D341Med (cell line): ENCODE data around the gene POLR2L.
A peak's percentile ranks its signal among the peaks of the same experiment; 100 is the strongest.

Experiments
- DNase-seq: peaks from one replicate; pipeline ENCODE4 v3.0.0; 2012; ENCODE audit warnings: low spot score

The POLR2L gene

GRCh38 chr11:810040-810567 lies 32.2 kb downstream of the POLR2L start:
- DNase-seq = no peak

DNA sequence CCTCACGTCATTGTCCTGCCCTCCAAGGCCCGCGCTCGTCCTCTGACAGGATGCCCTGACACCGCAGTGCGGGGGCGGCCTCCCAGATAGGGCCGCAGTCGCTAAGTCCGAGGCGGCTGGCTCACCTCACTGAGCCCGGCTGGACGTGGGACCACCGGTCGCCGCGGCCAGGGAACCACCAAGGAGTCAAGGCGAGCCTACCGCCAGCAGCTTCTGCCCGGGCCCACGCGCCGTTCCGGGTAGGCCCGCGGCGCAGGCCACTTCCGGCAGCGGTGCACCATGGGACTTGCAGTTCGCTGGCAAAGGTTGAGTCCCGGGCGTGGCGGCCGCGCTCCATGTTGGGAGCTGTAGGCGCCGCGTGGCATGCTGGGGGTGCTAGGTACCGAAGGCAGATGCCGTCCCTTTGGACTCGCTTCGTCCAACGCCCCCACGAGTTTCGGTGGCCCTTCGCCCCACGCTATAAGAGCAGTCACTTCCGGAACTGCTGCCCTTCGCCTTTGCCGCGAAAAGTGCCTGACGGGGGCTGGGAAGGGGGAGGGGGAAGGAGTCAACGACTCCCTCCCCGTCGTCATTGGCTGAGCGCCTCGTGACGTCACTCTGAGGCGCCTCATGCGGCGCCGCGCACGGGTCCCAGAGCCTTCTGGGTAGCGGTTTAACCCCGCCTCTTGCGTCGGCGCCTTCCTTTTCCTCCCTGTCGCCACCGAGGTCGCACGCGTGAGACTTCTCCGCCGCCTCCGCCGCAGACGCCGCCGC lies 32.9 kb downstream of the POLR2L start, which contains the start of gene RPLP2:
Gene RPLP2 (plus strand): TSS at position 681 of the 753 bp plus-strand sequence. CDS start 268 bp downstream, outside the sequence.
- peak; percentile 93 for DNase-seq

DNA sequence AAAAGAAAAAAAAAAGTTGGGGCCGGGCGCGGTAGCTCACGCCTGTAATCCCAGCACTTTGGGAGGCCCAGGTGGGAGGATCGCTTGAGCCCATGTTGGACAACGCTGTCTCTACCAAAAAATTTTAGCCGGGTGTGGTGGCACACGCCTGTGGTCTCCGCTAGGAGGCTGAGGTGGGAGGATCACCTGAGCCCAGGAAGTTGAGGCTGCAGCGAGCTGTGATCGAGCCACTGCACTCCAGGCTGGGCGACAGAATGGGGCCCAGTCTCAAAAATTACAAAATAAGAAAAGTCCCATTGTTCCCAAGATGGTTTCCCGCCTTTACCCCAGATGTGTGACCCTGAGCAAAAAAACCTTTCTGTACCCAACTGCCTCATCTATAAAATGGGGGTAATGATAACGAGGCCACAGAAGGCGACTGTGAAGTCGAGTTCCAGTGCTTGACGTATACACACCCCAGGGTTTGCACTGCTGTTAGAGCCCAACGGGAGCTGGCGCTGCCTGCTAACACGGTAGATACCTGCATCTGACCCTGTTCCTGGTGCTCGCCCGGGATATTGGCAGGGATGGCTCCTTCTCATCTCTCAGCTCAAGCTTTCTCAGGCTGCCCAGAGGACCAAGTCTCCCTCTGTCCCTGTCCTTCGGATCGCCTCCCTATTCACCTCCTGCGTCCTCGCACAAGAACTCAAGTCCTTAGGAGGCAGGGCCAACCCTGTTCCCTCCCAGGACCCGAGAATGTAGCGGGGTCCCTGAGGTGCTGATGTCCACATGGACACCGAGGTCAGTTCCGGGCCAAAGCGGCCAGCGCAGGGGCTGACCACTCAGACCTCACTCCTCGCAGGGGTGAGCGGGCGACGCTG lies 33.7 kb downstream of the POLR2L start:
- no peak for DNase-seq

DNA sequence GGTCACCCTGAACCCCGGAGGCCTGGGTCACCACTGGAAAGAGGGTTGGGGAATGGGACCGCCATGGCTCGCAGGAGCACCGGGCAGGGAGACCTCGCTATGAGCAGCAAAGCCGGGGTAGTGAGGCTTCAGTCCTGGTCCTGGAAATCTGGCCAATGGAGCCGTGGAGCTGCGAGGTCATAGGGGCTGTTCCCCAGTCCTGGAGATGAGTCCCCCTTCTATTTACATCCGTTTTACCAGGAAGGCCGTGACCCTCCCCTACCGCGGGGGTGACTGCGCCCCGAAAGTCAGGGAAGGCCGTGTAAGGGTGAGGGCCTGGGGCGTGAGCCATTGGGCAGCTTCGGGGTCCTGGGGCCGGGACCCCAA lies 37.7 kb downstream of the POLR2L start:
- DNase-seq = no peak

DNA sequence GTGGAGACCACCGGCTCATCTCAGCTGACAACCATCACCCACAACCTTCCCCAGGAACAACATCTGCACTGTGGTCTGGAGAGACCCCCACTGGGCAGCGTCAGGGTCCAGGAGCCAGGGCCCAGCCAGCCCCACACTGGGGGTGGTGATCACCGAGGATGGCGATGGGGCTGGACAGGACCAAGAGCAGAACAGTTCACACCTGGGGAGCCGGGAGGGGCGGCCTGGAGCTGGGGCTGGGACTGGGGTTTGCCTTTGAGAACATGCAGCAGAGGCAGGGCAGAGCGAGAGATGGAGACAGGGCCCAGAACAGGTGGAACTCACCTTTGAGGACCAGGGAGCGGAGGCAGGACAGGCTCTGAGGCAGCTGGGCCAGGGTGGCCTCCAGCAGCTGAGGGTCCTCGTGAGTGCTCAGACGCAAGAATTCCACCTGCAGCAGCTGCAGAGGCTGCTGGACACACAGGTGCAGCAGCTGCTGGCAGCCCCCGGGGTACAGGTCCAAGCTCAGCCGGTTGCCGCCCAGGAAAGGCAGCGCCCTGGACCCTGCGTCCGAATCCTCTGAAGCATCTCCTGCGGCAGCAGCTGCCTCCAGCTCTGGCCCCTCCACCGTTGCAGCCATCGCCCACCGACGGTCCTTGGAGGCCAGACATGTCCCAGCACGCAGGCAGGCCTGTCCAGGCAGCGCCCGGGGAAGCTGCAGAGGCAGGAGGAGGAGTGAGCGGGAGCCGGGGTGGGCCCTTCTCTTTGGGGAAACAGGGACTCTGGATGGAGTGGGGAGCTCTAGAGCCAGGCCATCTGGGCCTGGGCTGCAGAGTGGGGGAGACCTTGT lies 38.3 kb downstream of the POLR2L start:
- DNase-seq = no peak

- DNase-seq = no peak
Observed at GRCh38 chr11:803467-803742, 38.9 kb downstream of the POLR2L start.

- DNase-seq = no peak
Observed at GRCh38 chr11:802693-803466, 39.4 kb downstream of the POLR2L start.

DNA sequence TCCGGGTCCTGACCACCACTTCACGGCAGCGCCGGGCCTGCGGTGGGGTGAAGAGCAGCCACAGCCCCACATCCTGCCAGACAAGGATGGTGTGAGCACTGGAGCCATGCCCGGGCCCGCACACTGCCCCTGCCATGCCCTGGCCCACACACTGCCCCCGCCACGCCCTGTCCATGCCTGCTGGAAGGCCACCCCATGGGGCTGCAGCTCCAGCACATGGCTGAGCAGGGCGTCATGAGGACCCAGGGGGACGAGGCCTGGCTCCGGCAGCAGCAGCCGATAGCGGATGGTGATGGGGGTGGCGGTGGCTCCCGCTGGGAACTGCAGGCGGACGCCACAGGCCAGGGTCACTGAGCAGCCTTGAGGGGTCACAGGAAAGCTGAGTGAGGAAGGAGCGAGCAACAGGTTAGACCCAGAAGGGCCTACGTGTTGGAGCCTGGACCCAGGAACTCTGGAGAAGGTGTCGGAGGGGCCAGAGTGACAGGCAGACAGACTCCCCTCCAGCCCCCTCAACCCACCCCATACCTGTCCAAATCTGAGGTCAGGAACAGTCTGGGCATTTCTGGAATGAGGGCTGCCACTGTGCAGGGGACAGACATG lies 40.2 kb downstream of the POLR2L start:
- no peak for DNase-seq

DNA sequence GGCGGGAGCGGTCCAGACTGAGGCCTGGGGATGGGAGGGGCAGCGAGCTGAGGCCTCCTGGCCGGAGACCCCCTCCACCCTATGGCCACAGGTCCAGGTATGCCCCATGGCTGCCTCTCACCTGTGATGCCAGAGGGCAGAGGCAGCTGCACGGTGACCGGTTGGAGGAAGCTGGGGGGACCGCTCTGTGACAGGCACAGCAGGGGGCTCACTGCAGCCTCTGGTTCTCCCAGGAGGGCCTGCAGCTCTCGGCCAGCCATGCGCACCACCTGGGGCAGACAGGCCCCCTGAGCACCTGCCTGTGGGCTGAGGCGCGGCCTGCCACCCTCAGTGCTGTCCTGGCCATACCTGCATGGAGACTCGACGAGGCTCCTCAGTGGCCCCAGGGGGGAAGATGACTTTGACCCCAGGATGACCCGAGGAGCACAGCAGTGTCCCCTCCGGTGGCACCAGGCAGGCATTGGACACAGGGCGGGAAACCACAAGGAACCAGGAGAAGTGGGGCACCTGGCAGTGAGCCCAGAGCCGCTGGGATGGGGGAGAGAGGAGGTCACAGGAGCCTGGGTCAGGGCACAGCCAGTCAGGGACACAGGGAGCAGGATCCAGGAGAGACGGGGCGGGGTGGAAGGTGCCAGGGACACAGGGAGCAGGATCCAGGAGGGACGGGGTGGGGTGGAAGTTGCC lies 41.1 kb downstream of the POLR2L start:
- no peak for DNase-seq

DNA sequence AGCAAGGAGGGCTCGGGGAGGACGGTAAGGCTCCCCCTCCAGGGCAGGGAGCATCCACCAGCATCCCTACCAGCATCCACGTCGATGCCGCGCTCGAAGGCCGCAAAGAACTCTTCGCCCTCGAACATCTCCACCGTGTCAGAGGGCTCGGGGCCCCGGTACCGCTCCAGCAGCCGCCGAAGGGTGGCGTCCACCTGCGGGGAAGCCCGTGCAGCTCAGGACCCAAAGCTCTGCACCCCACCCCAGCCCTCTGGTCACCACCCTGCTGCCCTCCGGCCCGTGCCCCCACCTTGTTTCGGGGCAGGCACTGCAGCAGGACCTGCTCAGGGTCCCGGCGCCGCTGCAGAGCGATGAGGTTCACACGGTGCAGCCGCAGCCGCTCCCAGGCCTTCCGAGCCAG lies 41.9 kb downstream of the POLR2L start:
- DNase-seq = no peak

GRCh38 chr11:799641-800316 lies 42.5 kb downstream of the POLR2L start:
- DNase-seq = no peak

DNA sequence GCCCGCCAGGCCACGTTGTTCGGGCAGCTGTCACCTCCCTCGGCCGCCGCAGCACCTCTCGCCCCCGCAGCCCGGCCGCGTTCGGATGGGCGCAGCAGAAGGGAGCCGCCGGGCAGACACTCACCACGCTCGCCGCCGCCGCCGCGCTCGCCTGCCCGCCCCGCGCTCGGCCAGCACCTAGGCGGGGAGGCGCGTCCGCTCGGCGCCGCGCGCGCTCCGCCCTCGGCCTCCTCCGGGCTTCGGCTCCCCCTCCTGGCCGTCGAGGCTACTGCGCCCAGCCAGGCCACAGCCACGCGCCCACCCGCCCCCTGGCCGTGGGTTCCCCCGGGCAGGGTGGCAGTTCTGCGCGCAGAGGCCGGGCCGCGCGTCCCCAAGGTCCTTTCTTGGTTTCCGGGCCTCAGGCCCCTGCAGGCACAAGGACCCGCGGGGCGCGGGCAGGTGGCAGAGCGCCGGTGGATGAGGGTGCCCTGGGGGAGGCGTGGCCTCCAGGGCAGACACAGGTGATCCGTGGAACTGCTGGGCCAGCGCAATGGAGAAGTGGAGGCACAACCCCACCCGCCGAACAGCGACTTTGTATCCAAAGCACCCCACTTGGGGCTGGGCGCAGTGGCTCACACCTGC lies 44.1 kb downstream of the POLR2L start, which contains the start of gene SLC25A22:
Gene SLC25A22 (minus strand): TSS at position 189 of the 621 bp plus-strand sequence. CDS start 3,275 bp downstream, outside the sequence.
- peak; percentile 93 for DNase-seq

GRCh38 chr11:797296-798092 lies 44.8 kb downstream of the POLR2L start:
- DNase-seq = peak; percentile 87

DNA sequence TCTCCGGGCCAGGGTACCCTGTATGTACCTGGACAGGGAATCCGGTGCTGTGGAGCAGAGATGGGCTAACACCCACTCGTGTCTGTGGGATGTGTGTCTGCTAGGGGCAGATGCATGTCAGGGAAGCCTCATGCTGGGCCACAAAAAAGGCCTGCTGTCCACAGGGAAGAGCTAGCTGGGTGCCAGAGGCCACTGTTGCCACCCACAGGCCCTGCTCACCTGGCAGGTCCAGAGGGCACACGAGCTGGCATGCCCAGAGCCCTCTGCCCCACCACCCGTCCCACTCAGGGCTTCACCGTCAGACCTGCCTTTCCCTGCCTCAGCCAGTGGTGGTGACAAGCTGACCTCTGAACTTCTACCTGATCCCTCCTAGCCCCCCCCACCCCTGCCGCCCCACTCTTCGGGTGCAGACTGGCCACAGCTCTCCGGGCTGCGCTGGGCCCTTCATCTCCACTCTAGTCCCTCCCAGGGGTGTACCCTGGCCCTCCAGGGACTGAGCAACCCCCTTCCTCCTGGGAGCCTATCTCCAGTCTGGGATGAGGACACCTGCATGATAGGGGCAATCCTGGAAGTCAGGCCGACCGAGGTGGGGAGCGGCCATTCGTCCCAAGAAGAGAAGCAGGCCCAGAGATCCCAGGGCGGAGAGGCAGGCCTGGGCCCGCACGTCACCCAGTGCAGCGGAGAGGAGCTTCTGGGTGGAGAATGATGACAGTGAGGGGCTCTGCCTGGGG lies 45.6 kb downstream of the POLR2L start:
- DNase-seq = no peak

DNA sequence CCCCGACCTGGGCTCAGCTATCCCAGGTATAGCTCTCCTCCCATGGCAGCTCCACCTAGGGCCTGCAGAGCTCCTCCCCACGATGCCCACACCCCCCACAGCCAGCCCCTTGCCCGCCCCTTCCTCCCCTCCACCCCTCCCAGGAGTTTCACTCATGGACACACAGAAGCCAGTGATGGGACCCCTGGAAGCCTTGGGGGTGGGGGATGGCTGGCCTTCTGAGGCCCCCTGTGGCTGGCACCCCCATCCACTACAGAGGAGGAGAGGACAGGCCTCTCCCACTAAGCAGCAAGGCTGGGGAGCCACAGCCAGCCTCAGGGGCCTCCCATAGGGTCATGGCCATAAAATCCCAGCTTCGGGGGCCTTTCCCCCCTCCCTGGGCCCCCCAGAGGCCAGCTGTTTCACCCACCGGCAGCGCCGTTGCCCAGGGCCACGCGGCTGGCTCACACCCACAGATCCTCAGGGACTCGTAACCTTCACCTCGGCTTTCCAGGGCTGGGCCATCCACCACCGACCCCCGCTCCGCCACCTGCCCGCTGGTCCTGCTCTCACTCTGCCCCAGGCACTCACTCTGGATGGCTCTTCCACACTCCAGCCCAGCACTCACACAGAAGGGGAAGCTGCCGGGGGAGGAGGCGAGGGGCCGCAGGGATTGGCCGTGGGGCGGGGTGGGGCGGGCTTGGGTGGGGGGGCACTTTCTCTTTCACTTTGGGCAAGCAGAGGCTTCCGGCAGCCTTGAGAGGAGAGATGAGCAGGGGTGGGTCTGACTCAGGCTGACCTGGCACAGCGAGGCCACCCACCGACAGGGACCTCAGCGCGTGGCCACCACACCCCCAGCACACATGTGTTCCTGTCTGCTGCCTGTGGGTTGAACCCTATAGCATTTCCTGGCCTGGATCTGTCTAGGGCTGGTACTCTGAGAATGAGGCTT lies 46.4 kb downstream of the POLR2L start:
- peak; percentile 78 for DNase-seq

GRCh38 chr11:794766-795633 lies 47.3 kb downstream of the POLR2L start:
- DNase-seq = peak; percentile 79
